H9 (cell line): ENCODE measurements around the gene CD163L1. TPM values are rescaled to one million over a fixed set of nuclear protein-coding genes. Genes with fewer than 3 reads are reported as not detected.
"Not testable (repeated sequence)": the region's sequence is repeated elsewhere in the genome, so short reads cannot be mapped to it uniquely, and the experiment has no call there.

Source experiments
- DNase-seq: peaks from one replicate; pipeline ENCODE4 v3.0.0-alpha.2; 2017
- H2AFZ ChIP-seq: one replicate; pipeline ENCODE4 v1.6.1; 2013; ENCODE audit warnings: mild to moderate bottlenecking, low read length, control low read depth, moderate library complexity
- H2AK5ac ChIP-seq: 2 replicates; pipeline ENCODE4 v1.6.1; 2013; ENCODE audit warnings: low read length, control low read depth, mixed read lengths; ENCODE audit not compliant: insufficient read length
- H2BK120ac ChIP-seq: one replicate; pipeline ENCODE4 v1.6.1; 2013; ENCODE audit warnings: low read depth, mild to moderate bottlenecking, low read length, control low read depth, inconsistent platforms; ENCODE audit not compliant: poor library complexity, severe bottlenecking
- H2BK12ac ChIP-seq: 2 replicates; pipeline ENCODE4 v1.6.1; 2013; ENCODE audit warnings: low read length, control low read depth, mixed read lengths, low read depth; ENCODE audit not compliant: insufficient read length
- H2BK15ac ChIP-seq: 2 replicates; pipeline ENCODE4 v1.6.1; 2013; ENCODE audit warnings: low read depth, low read length, control low read depth
- H2BK20ac ChIP-seq: one replicate; pipeline ENCODE4 v1.6.1; 2013; ENCODE audit warnings: low read depth, mild to moderate bottlenecking, low read length, control low read depth, inconsistent platforms; ENCODE audit not compliant: poor library complexity, severe bottlenecking
- H2BK5ac ChIP-seq: 2 replicates; pipeline ENCODE4 v1.6.1; 2013; ENCODE audit warnings: low read length, control low read depth, mixed read lengths; ENCODE audit not compliant: insufficient read length
- H3K14ac ChIP-seq: 2 replicates; pipeline ENCODE4 v1.6.1; 2013; ENCODE audit warnings: low read length, control low read depth; ENCODE audit not compliant: insufficient read depth
- H3K18ac ChIP-seq: 2 replicates; pipeline ENCODE4 v1.6.1; 2013; ENCODE audit warnings: low read depth, mild to moderate bottlenecking, mixed read lengths, low read length, control low read depth; ENCODE audit not compliant: insufficient read length
- H3K23ac ChIP-seq: 2 replicates; pipeline ENCODE4 v1.6.1; 2013; ENCODE audit warnings: low read length, control low read depth, mixed read lengths, low read depth; ENCODE audit not compliant: insufficient read length
- H3K23me2 ChIP-seq: 2 replicates; pipeline ENCODE4 v1.6.1; 2013; ENCODE audit warnings: low read depth, mild to moderate bottlenecking, mixed read lengths, low read length, control low read depth; ENCODE audit not compliant: insufficient read length, poor library complexity, severe bottlenecking
- H3K27ac ChIP-seq: 2 replicates; pipeline ENCODE4 v1.5.1; 2013; ENCODE audit warnings: low read length, control low read depth, mixed read lengths, low read depth; ENCODE audit not compliant: insufficient read length
- H3K27me3 ChIP-seq: 2 replicates; pipeline ENCODE4 v1.6.1; 2013; ENCODE audit warnings: low read length, control low read depth, inconsistent platforms; ENCODE audit not compliant: insufficient read depth
- H3K4ac ChIP-seq: 2 replicates; pipeline ENCODE4 v1.6.1; 2013; ENCODE audit warnings: low read depth, mild to moderate bottlenecking, control low read depth, inconsistent platforms, low read length, moderate library complexity
- H3K4me1 ChIP-seq: 2 replicates; pipeline ENCODE4 v1.6.1; 2013; ENCODE audit warnings: low read length, control low read depth, inconsistent platforms; ENCODE audit not compliant: insufficient read depth
- H3K4me2 ChIP-seq: 2 replicates; pipeline ENCODE4 v1.6.1; 2013; ENCODE audit warnings: low read length, control low read depth, mixed read lengths; ENCODE audit not compliant: insufficient read length, insufficient read depth
- H3K56ac ChIP-seq: 2 replicates; pipeline ENCODE4 v1.6.1; 2013; ENCODE audit warnings: low read depth, mild to moderate bottlenecking, mixed read lengths, low read length, control low read depth; ENCODE audit not compliant: insufficient read length
- H3K79me1 ChIP-seq: 2 replicates; pipeline ENCODE4 v1.6.1; 2013; ENCODE audit warnings: low read depth, mild to moderate bottlenecking, moderate library complexity, low read length, control low read depth, inconsistent platforms; ENCODE audit not compliant: insufficient read depth, poor library complexity, severe bottlenecking
- H3K79me2 ChIP-seq: 2 replicates; pipeline ENCODE4 v1.6.1; 2013; ENCODE audit warnings: low read length, control low read depth, inconsistent platforms; ENCODE audit not compliant: insufficient read depth
- H3K9ac ChIP-seq: 2 replicates; pipeline ENCODE4 v1.6.1; 2013; ENCODE audit warnings: low read length, control low read depth, mixed read lengths; ENCODE audit not compliant: insufficient read length; ENCODE audit errors: extremely low read depth
- H3K9me3 ChIP-seq: one replicate; pipeline ENCODE4 v1.6.1; 2013; ENCODE audit warnings: low read depth, low read length, inconsistent platforms; ENCODE audit not compliant: control insufficient read depth
- H3T11ph ChIP-seq: one replicate; pipeline ENCODE4 v1.6.1; 2013; ENCODE audit warnings: mild to moderate bottlenecking, low read length, control low read depth, inconsistent platforms
- H4K20me1 ChIP-seq: one replicate; pipeline ENCODE4 v1.6.1; 2013; ENCODE audit not compliant: control insufficient read depth, insufficient read length, insufficient read depth
- H4K5ac ChIP-seq: 2 replicates; pipeline ENCODE4 v1.6.1; 2013; ENCODE audit warnings: low read depth, mild to moderate bottlenecking, mixed read lengths, low read length, control low read depth; ENCODE audit not compliant: insufficient read length
- H4K8ac ChIP-seq: replicated peaks from 2 replicates; pipeline ENCODE4 v1.6.1; 2013; ENCODE audit warnings: low read length, control low read depth, mixed read lengths, low read depth; ENCODE audit not compliant: insufficient read length
- H4K91ac ChIP-seq: 2 replicates; pipeline ENCODE4 v1.6.1; 2013; ENCODE audit warnings: low read depth, mild to moderate bottlenecking, moderate library complexity, mixed read lengths, low read length, control low read depth; ENCODE audit not compliant: insufficient read length
- H3K27ac Mint-ChIP-seq, 3 experiments: 2 replicates in 2 of 3; 3 replicates in 1 of 3; pipeline ENCODE4 v1.8.0; 2020 to 2021; ENCODE audit warnings: mixed read lengths in 3 of 3, mild to moderate bottlenecking in 1 of 3, moderate library complexity in 1 of 3
- H3K27me3 Mint-ChIP-seq: 2 replicates; pipeline ENCODE4 v1.8.0; 2021; ENCODE audit warnings: low read depth, mild to moderate bottlenecking, moderate library complexity, mixed read lengths
- H3K36me3 Mint-ChIP-seq, 3 experiments: 2 replicates in 2 of 3; 3 replicates in 1 of 3; pipeline ENCODE4 v1.8.0; 2020 to 2021; ENCODE audit warnings: low read depth in 3 of 3, mixed read lengths in 3 of 3; ENCODE audit not compliant: insufficient read depth in 1 of 3
- H3K4me1 Mint-ChIP-seq, 2 experiments: 2 replicates each; pipeline ENCODE4 v1.8.0; 2020; ENCODE audit warnings: mixed read lengths in 2 of 2
- H3K4me3 Mint-ChIP-seq, 2 experiments: 2 replicates in 1 of 2; 3 replicates in 1 of 2; pipeline ENCODE4 v1.8.0; 2020 to 2021; ENCODE audit warnings: mild to moderate bottlenecking in 2 of 2, mixed read lengths in 2 of 2, moderate library complexity in 1 of 2
- H3K9me3 Mint-ChIP-seq, 2 experiments: 2 replicates in 1 of 2; 3 replicates in 1 of 2; pipeline ENCODE4 v1.8.0; 2020; ENCODE audit warnings: mild to moderate bottlenecking in 2 of 2, mixed read lengths in 2 of 2, moderate library complexity in 1 of 2
- WGBS: extraction: QIAGEN DNeasy Blood & Tissue Kit; methylation state at CpG from one replicate; pipeline ENCODE4 v1.1.7; 2013; ENCODE audit warnings: missing lambda C conversion rate, low lambda C conversion rate, mixed read lengths; ENCODE audit not compliant: insufficient read length; ENCODE audit errors: extremely low coverage; 5-methylcytosine and 5-hydroxymethylcytosine counted together
- total RNA-seq: library from RNA; stranded (reverse); gene quantifications from 2 replicates; pipeline ENCODE4 v1.2.1, GENCODE V29; 2021

The CD163L1 gene
- total RNA-seq, 1 experiment from 2014 or later: 0.39 TPM

DNA sequence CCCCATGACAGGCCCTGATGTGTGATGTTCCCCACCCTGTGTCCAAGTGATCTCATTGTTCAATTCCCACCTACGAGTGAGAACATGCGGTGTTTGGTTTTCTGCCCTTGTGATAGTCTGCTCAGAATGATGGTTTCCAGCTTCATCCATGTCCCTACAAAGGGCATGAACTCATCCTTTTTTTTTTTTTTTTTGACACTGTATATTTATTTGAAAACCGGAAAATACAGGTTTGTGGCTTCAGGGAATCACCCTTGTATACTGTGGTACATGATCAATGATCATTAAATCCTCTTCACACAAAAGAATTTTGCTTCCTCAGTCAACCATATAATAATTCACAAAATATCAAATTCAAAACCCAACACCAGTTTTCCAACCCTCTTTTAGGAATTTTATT is 6.5 kb downstream of the CD163L1 start:
- not testable (repeated sequence) for H3K79me1 ChIP-seq, H3K14ac ChIP-seq, H4K20me1 ChIP-seq, DNase-seq, H2BK120ac ChIP-seq, H3K4me3 Mint-ChIP-seq, H2BK5ac ChIP-seq, H3T11ph ChIP-seq, H3K56ac ChIP-seq, H3K9me3 ChIP-seq, H3K4me2 ChIP-seq, H2BK15ac ChIP-seq, H4K5ac ChIP-seq, H3K4me1 ChIP-seq, H4K8ac ChIP-seq, H3K79me2 ChIP-seq, H2BK12ac ChIP-seq, H3K23ac ChIP-seq, H3K27ac Mint-ChIP-seq, H2AFZ ChIP-seq, H3K4me1 Mint-ChIP-seq, H2AK5ac ChIP-seq, H4K91ac ChIP-seq, H3K23me2 ChIP-seq, H2BK20ac ChIP-seq, H3K27ac ChIP-seq, H3K18ac ChIP-seq, H3K9ac ChIP-seq, H3K4ac ChIP-seq, H3K27me3 ChIP-seq
- H3K27me3 Mint-ChIP-seq: peaks cover 27% of the 10 kb centered on the region
- H3K36me3 Mint-ChIP-seq: peaks cover 0 to 15% (median 14%) of the 10 kb centered on the region in 3 experiments; a peak in 5 of 7 replicates
- peaks cover 0 to 15% of the 10 kb centered on the region in 2 experiments; a peak in 3 of 5 replicates for H3K9me3 Mint-ChIP-seq
- WGBS: no CpG with 5 or more reads among the region's 3 CpGs
